DND-41 (cell line): ENCODE measurements around the gene DENND1A.

Experiments used
- EZH2 ChIP-seq: IDR thresholded peaks from 3 replicates; pipeline ENCODE4 v1.6.1; 2012; ENCODE audit warnings: borderline replicate concordance, low read depth, mild to moderate bottlenecking, moderate library complexity, low read length, inconsistent platforms; ENCODE audit not compliant: severe bottlenecking
- TF ChIP-seq, protein P1 (sequence below): IDR thresholded peaks from 2 replicates; pipeline ENCODE4 v1.5.1; 2012; ENCODE audit warnings: borderline replicate concordance, low read length, moderate library complexity, mild to moderate bottlenecking; ENCODE audit not compliant: poor library complexity, severe bottlenecking; ENCODE audit errors: extremely low read depth

DNA sequence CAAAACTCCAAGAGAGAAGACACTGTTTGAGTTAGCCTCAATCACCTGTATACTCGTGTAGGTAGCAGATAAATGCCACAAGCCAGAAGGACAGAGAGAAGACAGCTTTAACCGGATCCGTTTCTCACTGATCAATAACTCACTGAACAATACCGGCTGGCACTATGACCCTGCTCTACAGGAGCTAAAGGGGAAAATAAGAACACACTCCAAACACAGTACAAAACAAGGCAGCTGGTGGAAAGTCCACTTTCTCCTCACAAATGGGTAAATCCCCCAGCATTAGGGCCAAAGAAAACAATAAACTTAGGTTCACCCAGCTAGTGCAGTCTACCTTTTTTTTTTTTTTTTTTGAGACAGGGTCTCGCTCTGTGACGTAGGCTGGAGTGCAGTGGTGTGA, 404.5 kb downstream of the DENND1A start:
- TF ChIP-seq, protein P1, sequence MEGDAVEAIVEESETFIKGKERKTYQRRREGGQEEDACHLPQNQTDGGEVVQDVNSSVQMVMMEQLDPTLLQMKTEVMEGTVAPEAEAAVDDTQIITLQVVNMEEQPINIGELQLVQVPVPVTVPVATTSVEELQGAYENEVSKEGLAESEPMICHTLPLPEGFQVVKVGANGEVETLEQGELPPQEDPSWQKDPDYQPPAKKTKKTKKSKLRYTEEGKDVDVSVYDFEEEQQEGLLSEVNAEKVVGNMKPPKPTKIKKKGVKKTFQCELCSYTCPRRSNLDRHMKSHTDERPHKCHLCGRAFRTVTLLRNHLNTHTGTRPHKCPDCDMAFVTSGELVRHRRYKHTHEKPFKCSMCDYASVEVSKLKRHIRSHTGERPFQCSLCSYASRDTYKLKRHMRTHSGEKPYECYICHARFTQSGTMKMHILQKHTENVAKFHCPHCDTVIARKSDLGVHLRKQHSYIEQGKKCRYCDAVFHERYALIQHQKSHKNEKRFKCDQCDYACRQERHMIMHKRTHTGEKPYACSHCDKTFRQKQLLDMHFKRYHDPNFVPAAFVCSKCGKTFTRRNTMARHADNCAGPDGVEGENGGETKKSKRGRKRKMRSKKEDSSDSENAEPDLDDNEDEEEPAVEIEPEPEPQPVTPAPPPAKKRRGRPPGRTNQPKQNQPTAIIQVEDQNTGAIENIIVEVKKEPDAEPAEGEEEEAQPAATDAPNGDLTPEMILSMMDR = no peak
- no peak for TF ChIP-seq EZH2
